BLaER1 (cell line): ENCODE data around the gene STX12.
A peak's percentile ranks its signal among the peaks of the same experiment; 100 is the strongest.
"Not testable (repeated sequence)": the region's sequence is repeated elsewhere in the genome, so short reads cannot be mapped to it uniquely, and the experiment has no call there.

Experiments used
- H3K27ac ChIP-seq: shearing (Covaris generic); formaldehyde crosslinking; 2 replicates; pipeline ENCODE4 v1.8.1; 2022
- H3K27me3 ChIP-seq: shearing (Covaris generic); formaldehyde crosslinking; 2 replicates; pipeline ENCODE4 v1.8.1; 2022
- H3K36me3 ChIP-seq: shearing (Covaris generic); formaldehyde crosslinking; 2 replicates; pipeline ENCODE4 v1.8.1; 2022
- H3K4me1 ChIP-seq: shearing (Covaris generic); formaldehyde crosslinking; 2 replicates; pipeline ENCODE4 v1.8.1; 2022
- H3K4me2 ChIP-seq: shearing (Covaris generic); formaldehyde crosslinking; 2 replicates; pipeline ENCODE4 v1.8.1; 2022
- H3K4me3 ChIP-seq: shearing (Covaris generic); formaldehyde crosslinking; 2 replicates; pipeline ENCODE4 v1.8.1; 2022
- H3K9ac ChIP-seq: shearing (Covaris generic); formaldehyde crosslinking; 2 replicates; pipeline ENCODE4 v1.8.1; 2022
- H3K9me3 ChIP-seq: shearing (Covaris generic); formaldehyde crosslinking; 2 replicates; pipeline ENCODE4 v1.8.1; 2022
- H4K20me1 ChIP-seq: shearing (Covaris generic); formaldehyde crosslinking; 2 replicates; pipeline ENCODE4 v1.8.1; 2022
- Cebpa-rat ChIP-seq: shearing (Covaris generic); IDR thresholded peaks from 2 replicates; pipeline ENCODE4 v1.8.1; 2022

STX12 gene

DNA sequence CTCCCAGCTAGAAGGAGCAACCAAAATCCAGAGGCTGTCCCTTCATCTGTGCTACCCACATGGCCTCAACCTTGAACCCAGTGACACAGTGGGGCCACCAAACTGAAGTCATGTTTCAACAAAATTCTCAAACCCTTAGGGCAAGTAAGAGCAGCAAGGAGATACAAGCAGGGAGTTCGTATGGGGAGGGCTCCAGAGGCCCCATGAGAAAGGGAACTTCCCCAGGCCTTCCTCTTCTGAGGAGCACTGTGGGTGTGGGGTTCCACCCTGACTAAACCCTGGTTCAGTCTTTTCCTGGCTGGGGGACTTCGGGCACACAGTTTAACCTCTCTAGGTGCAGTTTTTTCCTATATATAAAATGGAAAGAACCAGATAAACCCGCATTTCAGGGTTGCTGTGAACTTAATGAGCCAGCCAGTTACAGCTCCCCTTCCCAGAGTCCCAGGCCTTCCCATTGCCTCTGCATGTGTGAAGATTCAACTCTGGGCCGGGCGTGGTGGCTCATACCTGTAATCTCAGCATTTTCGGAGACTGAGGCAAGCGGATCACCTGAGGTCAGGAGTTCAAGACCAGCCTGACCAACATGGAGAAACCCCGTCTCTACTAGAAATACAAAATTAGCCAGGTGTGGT, 91.4 kb downstream of the STX12 start:
- Histone ChIP-seq H3K4me1 (peaks cover 69% of the 10 kb centered on the region), H3K4me3 (no peak overlapping the region), H3K36me3 (no peaks in the 10 kb centered on the region), H3K27ac (peak overlapping the region; percentile 73), H3K9me3 (no peaks in the 10 kb centered on the region), H3K9ac (peak overlapping the region; percentile 43; the same call in 1 of the 2 replicates), H4K20me1 (no peaks in the 10 kb centered on the region), H3K27me3 (no peaks in the 10 kb centered on the region), H3K4me2 (peak overlapping the region; percentile 73)
- no peak for TF ChIP-seq Cebpa-rat

DNA sequence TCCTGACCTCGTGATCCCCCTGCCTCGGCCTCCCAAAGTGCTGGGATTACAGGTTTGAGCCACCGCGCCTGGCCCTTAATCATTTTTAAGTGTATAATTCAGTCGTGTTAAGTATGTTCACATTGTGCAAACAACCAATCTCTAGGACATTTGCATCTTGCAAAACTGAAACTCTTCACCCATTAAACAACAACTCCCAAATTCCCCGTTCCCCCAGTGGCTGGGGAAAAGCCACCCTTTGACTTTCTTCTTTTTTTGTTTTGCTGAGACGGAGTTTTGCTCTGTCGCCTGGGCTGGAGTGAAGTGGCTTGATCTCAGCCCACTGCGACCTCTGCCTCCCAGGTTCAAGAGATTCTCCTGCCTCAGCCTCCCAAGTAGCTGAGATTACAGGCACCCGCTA, 92.8 kb downstream of the STX12 start:
- no peaks in the 10 kb centered on the region for H3K27me3 ChIP-seq
- no peak overlapping the region for H3K27ac ChIP-seq
- H3K4me3 ChIP-seq: no peak overlapping the region
- no peaks in the 10 kb centered on the region for H3K9me3 ChIP-seq
- TF ChIP-seq Cebpa-rat: no peak
- H3K4me2 ChIP-seq: no peak overlapping the region
- no peaks in the 10 kb centered on the region for H3K36me3 ChIP-seq
- H3K9ac ChIP-seq: no peak overlapping the region
- peaks cover 76% of the 10 kb centered on the region for H3K4me1 ChIP-seq
- no peaks in the 10 kb centered on the region for H4K20me1 ChIP-seq

DNA sequence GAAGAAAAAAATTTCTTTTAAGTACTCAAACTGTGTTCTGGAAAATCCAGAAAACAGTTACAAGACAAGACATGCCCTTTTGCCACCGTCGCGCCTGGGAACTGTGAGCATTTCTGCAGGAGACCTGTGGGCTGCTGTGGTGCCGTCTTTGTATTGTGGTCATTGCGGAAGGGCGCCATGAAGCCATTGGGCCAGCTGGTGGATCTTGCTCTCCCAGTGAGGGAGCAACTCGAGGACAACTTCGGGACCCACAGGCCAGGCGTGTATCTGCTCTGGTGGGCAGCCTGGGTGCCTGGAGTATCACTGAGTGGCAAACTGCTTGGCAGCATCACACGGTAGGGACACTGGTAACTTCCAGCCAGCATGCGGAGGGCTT, 95.5 kb downstream of the STX12 start:
- Histone ChIP-seq H3K4me1 (peaks cover 70% of the 10 kb centered on the region), H3K9ac (peak overlapping the region; percentile 34; the same call in 1 of the 2 replicates), H3K4me2 (peak overlapping the region; percentile 82), H3K27me3 (no peaks in the 10 kb centered on the region), H3K27ac (peak overlapping the region; percentile 73), H3K4me3 (0 out of 2 replicates have a peak overlapping the region, but pooled peaks have one; percentile 32), H3K36me3 (no peaks in the 10 kb centered on the region), H3K9me3 (no peaks in the 10 kb centered on the region), H4K20me1 (no peaks in the 10 kb centered on the region)
- TF ChIP-seq Cebpa-rat: no peak

DNA sequence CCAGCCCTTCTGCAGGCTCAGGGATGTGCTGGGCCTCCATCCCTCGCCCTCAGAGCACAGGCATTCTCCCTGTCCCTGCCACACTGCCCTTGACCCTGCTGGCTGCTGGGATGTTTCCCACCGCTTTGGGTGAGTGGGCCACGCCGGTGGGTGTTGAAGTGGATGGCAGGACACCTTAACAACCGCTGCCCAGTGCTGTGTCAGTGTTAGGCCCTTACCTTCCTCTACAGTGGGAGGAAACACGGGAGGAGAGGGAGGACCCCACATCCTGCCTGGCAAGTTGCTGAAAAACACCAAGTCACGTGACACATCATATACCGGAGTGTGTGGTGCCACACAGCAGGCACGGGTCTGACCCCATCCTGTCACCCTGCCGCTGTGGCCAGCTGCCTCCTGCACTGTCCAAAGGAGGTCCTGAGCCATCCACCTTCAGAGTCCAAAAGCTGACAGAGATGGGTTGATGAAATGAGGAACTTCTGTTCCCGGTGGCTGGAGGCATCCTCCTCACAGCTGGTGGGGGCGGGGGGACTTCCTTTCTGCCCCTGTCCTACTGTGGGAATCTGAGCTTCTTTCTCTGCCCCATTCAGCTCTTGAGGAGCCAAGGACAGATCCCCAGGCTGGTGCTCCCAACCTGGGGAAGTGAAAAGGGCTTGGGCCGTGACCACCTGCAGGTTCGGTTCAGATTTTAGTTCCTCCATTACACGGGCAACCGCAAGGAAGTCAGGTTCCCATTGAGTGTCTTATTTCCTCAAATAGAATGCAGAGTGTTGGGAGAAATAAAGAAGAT, 96.1 kb downstream of the STX12 start:
- no peaks in the 10 kb centered on the region for H3K27me3 ChIP-seq
- no peak for TF ChIP-seq Cebpa-rat
- H3K4me2 ChIP-seq: peak overlapping the region; percentile 82
- no peaks in the 10 kb centered on the region for H3K9me3 ChIP-seq
- peak overlapping the region; percentile 34; the same call in 1 of the 2 replicates for H3K9ac ChIP-seq
- no peaks in the 10 kb centered on the region for H4K20me1 ChIP-seq
- peaks cover 70% of the 10 kb centered on the region for H3K4me1 ChIP-seq
- peak overlapping the region; percentile 73 for H3K27ac ChIP-seq
- no peaks in the 10 kb centered on the region for H3K36me3 ChIP-seq
- H3K4me3 ChIP-seq: peak overlapping the region; percentile 32; the same call in 1 of the 2 replicates

DNA sequence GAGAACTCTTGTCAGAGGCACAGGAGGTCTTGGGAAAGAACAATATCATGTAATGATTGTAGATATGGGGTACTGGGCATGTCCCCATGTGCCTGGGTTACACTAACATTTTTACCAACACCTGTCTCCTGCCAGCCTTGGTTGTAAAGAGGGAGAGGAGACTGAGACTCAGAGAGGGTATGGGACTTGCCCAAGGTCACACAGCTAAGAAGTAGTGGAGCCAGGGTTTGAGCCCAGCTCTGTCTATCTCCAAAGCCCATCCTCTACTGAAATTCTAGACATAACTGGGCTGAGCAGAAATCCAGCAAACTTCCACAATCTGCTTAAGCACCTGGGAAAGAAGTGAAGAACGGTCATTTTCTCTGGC, 96.7 kb downstream of the STX12 start:
- peak overlapping the region; percentile 82 for H3K4me2 ChIP-seq
- no peak overlapping the region for H3K27ac ChIP-seq

DNA sequence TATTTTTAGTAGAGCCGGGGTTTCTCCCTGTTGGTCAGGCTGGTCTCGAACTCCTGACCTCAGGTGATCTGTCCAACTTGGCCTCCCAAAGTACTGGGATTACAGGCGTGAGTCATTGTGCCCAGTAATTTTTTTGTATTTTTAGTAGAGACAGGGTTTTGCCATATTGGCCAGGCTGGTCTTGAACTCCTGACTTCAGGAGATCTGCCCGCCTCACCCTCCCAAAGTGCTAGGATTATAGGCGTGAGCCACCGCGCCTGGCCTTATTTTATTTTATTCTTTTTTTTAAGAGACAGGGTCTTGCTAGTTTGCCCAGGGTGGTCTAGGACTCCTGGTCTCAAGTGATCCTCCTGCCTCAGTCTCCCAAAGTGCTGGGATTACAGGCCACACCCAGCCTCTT, 98.1 kb downstream of the STX12 start:
- H3K4me3 ChIP-seq, H3K9ac ChIP-seq, H3K4me2 ChIP-seq, H4K20me1 ChIP-seq, H3K27ac ChIP-seq, H3K36me3 ChIP-seq, H3K27me3 ChIP-seq, H3K9me3 ChIP-seq: not testable (repeated sequence)
- peaks cover 70% of the 10 kb centered on the region for H3K4me1 ChIP-seq

More for the DNA sequence above, 96.7 kb downstream of the STX12 start:
- Histone ChIP-seq H3K27me3 (no peaks in the 10 kb centered on the region), H3K4me3 (no peak overlapping the region), H3K36me3 (no peaks in the 10 kb centered on the region), H3K4me1 (peaks cover 70% of the 10 kb centered on the region), H4K20me1 (no peaks in the 10 kb centered on the region), H3K9ac (0 out of 2 replicates have a peak overlapping the region, but pooled peaks have one; percentile 34), H3K9me3 (no peaks in the 10 kb centered on the region)
- TF ChIP-seq Cebpa-rat: no peak

DNA sequence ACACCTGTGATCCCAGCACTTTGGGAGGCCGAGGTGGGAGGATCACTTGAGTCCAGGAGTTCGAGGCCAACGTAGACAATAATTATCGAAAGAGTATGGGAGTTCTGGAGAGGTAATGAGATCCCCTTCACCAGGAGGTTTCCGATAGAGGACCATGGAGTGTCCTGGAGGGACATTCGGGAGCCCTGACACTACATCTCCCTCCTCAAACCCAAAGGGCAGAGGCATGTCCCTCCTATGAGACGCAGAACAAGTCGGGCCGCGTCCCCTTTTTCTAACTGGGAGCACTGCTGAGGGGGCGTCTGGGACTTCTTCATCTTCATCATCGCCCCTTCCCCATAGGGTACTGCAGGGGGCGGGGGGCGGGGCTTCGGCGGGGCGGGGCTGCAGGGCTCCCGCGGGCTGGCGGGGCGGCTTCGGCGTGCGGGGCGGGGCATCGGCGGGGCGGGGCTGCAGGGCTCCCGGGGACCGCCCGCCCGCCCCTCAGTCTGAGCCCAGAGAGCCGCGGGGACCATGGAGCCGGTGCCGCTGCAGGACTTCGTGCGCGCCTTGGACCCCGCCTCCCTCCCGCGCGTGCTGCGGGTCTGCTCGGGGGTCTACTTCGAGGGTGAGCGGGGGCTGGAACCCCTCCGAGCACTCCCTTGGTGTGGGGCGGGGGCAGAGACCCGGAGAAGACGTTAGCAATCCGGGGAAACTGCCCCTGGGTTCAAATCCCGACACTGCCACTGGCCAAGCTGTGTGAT, 99.2 kb downstream of the STX12 start, which contains the start of gene THEMIS2:
TSS of gene THEMIS2 (plus strand) at position 486 of the 743 bp plus-strand sequence. CDS start at position 514, 28 bp downstream.
- Histone ChIP-seq H4K20me1 (no peaks in the 10 kb centered on the region), H3K36me3 (peaks cover 9% of the 10 kb centered on the region), H3K27me3 (no peaks in the 10 kb centered on the region), H3K4me3 (peak within 1 kb of the TSS; percentile 76), H3K4me2 (peak within 1 kb of the TSS; percentile 98), H3K27ac (peak within 1 kb of the TSS; percentile 85), H3K9me3 (no peaks in the 10 kb centered on the region), H3K4me1 (peaks cover 75% of the 10 kb centered on the region), H3K9ac (peak within 1 kb of the TSS; percentile 81)
- no peak for TF ChIP-seq Cebpa-rat

DNA sequence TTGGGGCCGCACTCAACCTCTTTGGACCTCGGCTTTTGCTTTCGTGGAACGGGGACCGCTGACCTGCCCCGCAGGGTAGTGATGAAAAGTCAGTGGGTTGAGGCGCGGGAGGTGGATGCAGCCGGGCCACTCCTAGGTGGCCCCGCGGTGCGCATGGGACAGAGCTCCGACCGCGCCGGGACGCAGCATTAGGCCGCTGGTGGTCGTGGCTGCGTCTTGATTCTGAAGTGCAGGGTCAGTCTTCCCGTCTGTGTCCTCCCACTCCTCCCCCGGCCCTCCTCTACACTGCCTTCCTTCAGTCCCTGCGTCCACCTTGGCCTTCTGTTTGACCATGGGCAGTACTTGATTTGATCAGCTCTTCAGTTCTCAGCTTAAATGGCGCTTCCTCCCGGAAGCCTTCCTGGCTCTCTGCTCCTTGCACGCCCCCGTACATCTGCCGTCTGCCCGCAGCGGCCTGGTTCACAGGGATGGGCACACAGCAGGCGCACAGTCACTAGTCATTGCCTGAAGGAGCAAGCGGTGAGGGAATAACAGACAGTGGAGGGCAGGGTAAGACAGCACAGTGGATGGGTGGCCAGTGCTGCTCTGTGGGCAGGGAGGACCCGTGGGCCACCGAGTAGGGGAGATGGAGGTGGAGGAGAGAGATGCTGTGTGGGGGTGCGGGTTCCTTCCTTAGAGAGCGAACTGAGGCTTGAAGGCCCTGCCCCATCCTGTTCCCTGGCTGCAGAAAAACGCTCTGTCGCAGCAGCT, 100.0 kb downstream of the STX12 start:
- peak overlapping the region; percentile 76 for H3K4me3 ChIP-seq
- peak overlapping the region; percentile 81 for H3K9ac ChIP-seq
- H3K27me3 ChIP-seq: no peaks in the 10 kb centered on the region
- peak overlapping the region; percentile 98 for H3K4me2 ChIP-seq
- no peaks in the 10 kb centered on the region for H3K9me3 ChIP-seq
- H3K4me1 ChIP-seq: peaks cover 75% of the 10 kb centered on the region
- peaks cover 9% of the 10 kb centered on the region for H3K36me3 ChIP-seq
- TF ChIP-seq Cebpa-rat: no peak
- no peaks in the 10 kb centered on the region for H4K20me1 ChIP-seq
- H3K27ac ChIP-seq: peak overlapping the region; percentile 85

DNA sequence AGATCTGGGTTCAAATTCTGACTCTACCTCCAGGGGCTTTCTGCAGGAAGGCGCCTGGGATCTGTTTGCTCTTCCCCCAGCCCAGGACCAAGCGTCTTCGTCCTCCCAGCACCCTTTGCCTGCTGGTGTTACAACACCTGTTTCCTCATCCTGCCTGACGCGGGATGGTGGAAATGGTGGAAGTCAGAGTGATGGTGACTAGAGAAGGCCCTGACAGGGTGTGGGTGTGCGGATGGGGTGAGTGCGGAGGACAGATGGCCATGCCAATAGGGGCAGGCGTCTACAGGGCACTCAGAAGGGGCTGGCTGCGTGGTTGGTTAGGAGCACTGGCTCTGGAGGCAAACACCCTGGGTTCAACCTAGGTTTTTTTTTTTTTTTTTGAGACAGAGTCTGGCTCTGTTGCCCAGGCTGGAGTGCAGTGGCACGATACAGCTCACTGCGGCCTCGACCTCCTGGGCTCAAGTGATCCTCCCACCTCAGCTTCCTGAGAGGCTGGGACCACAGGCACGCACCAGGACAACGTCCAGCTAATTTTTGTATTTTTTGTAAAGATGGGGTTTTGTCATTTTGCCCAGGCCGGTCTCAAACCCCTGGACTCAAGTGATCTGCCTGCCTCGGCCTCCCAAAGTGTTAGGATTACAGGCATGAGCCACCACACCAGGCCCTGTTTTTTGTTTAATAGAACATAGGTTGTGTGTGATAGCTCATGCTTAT, 100.8 kb downstream of the STX12 start:
- Histone ChIP-seq H4K20me1 (no peaks in the 10 kb centered on the region), H3K9ac (peak overlapping the region; percentile 81), H3K27me3 (no peaks in the 10 kb centered on the region), H3K36me3 (peaks cover 9% of the 10 kb centered on the region), H3K4me2 (peak overlapping the region; percentile 98), H3K27ac (peak overlapping the region; percentile 85), H3K4me1 (peaks cover 75% of the 10 kb centered on the region), H3K9me3 (no peaks in the 10 kb centered on the region), H3K4me3 (peak overlapping the region; percentile 76)
- TF ChIP-seq Cebpa-rat: no peak
